A673 (cell line): ENCODE results near the gene TBX21. TPM values are rescaled to one million over a fixed set of nuclear protein-coding genes. Genes with fewer than 3 reads are reported as not detected.

Source experiments
- BruUV-seq: library from RNA; stranded (reverse); fragments of 400-500 nt; replicated peaks from 2 replicates; lab custom pipeline; 2021; lab: Mats Ljungman, UMichigan
- CTCF ChIA-PET: fragments of 300-600 bp; sonication (Branson Sonifier 250); formaldehyde crosslinking; loops from one replicate; lab custom pipeline; 2022; ENCODE audit warnings: antibody characterized with exemption; lab: Charles Lee
- POLR2A ChIA-PET: fragments of 300-600 bp; sonication (Branson Sonifier 250); formaldehyde crosslinking; loops from one replicate; lab custom pipeline; 2022; ENCODE audit warnings: antibody characterized with exemption; ENCODE audit not compliant: low non-redundant PET; lab: Charles Lee
- DNase-seq: peaks from one replicate; pipeline ENCODE4 v3.0.0-alpha.2; 2015; ENCODE audit warnings: low spot score
- H3K27ac ChIP-seq: fragments of 200-600 bp; sonication (generic); 2 replicates; pipeline ENCODE4 v1.5.1; 2016; ENCODE audit warnings: mixed run types, low read depth, mild to moderate bottlenecking, mixed read lengths, antibody characterized with exemption, low read length; ENCODE audit not compliant: poor library complexity, severe bottlenecking
- H3K27me3 ChIP-seq: fragments of 200-600 bp; sonication (generic); replicated peaks from 2 replicates; pipeline ENCODE4 v1.6.1; 2017; ENCODE audit warnings: mixed run types, low read depth, mild to moderate bottlenecking, mixed read lengths, antibody characterized with exemption, low read length; ENCODE audit not compliant: insufficient read depth, poor library complexity
- H3K36me3 ChIP-seq: fragments of 200-600 bp; sonication (generic); 2 replicates; pipeline ENCODE4 v1.6.1; 2016; ENCODE audit warnings: mixed run types, mild to moderate bottlenecking, mixed read lengths, antibody characterized with exemption, low read length; ENCODE audit not compliant: insufficient read depth, poor library complexity, severe bottlenecking
- H3K4me1 ChIP-seq: fragments of 200-600 bp; sonication (generic); 2 replicates; pipeline ENCODE4 v1.6.1; 2017; ENCODE audit warnings: mixed run types, mild to moderate bottlenecking, mixed read lengths, antibody characterized with exemption, low read length; ENCODE audit not compliant: insufficient read depth, poor library complexity, severe bottlenecking
- H3K4me3 ChIP-seq: fragments of 200-600 bp; sonication (generic); 2 replicates; pipeline ENCODE4 v1.5.1; 2016; ENCODE audit warnings: low read depth, mixed run types, mild to moderate bottlenecking, mixed read lengths, low read length; ENCODE audit not compliant: poor library complexity, severe bottlenecking
- H3K9me3 ChIP-seq: fragments of 200-600 bp; sonication (generic); 2 replicates; pipeline ENCODE4 v1.6.1; 2016; ENCODE audit warnings: mixed run types, low read depth, mild to moderate bottlenecking, mixed read lengths, antibody characterized with exemption, low read length; ENCODE audit not compliant: poor library complexity, severe bottlenecking
- CTCF ChIP-seq: fragments of 300-800, 200-600 bp; sonication (generic); conservative IDR thresholded peaks from 2 replicates; pipeline ENCODE4 v1.5.1; 2017; ENCODE audit warnings: low read depth, mild to moderate bottlenecking, antibody characterized with exemption, low read length, moderate library complexity, mixed read lengths
- EZH2 ChIP-seq: fragments of 200-600 bp; sonication (generic); IDR thresholded peaks from 2 replicates; pipeline ENCODE4 v1.6.1; 2017; ENCODE audit warnings: borderline replicate concordance, low read depth, mild to moderate bottlenecking, mixed read lengths, antibody characterized with exemption, low read length; ENCODE audit not compliant: poor library complexity, severe bottlenecking
- intact Hi-C: fragments of 100-400 bp; cut with micrococcal nuclease; formaldehyde crosslinking; loops from one replicate; pipeline ENCODE4 v1.10.0; 2022; ENCODE audit not compliant: unreplicated experiment
- total RNA-seq: library from RNA; stranded (reverse); gene quantifications from 2 replicates; pipeline ENCODE4 v1.2.3, GENCODE V29; 2021

Gene TBX21
- total RNA-seq, 1 experiment from 2014 or later = not detected

GRCh38 chr17:47711366-47712099, 21.5 kb upstream of the TBX21 start:
- H3K4me3 ChIP-seq = no peak overlapping the region
- DNase-seq = no peak
- H3K4me1 ChIP-seq = peaks cover 4% of the 10 kb centered on the region
- H3K9me3 ChIP-seq = no peaks in the 10 kb centered on the region
- intact Hi-C loops = no loop called here
- TF ChIP-seq CTCF = no peak
- TF ChIP-seq EZH2 = no peak
- CTCF ChIA-PET = no interaction called here
- H3K36me3 ChIP-seq = no peaks in the 10 kb centered on the region
- POLR2A ChIA-PET = no interaction called here
- BruUV-seq = no TSS peak
- no peak overlapping the region for H3K27ac ChIP-seq
- H3K27me3 ChIP-seq = no peaks in the 10 kb centered on the region

- Histone ChIP-seq H3K36me3 (no peaks in the 10 kb centered on the region), H3K4me3 (no peak overlapping the region), H3K27me3 (no peaks in the 10 kb centered on the region), H3K27ac (no peak overlapping the region), H3K9me3 (no peaks in the 10 kb centered on the region), H3K4me1 (no peaks in the 10 kb centered on the region)
- ChIA-PET CTCF (no interaction called here), POLR2A (no interaction called here)
- no peak for DNase-seq
- BruUV-seq = no TSS peak
- intact Hi-C loops = no loop called here
- TF ChIP-seq CTCF (no peak), EZH2 (no peak)
These were observed 20.6 kb upstream of the TBX21 start for GRCh38 chr17:47712330-47713023.

GRCh38 chr17:47713980-47714700, 18.9 kb upstream of the TBX21 start:
- no peak for TF ChIP-seq CTCF
- no peak for TF ChIP-seq EZH2
- Histone ChIP-seq H3K27ac (no peak overlapping the region), H3K36me3 (no peaks in the 10 kb centered on the region), H3K9me3 (no peaks in the 10 kb centered on the region), H3K27me3 (no peaks in the 10 kb centered on the region), H3K4me3 (no peak overlapping the region), H3K4me1 (no peaks in the 10 kb centered on the region)
- POLR2A ChIA-PET = no interaction called here
- intact Hi-C loops = no loop called here
- BruUV-seq = no TSS peak
- CTCF ChIA-PET = interaction anchor here (0.7 kb wide), 1 partner anchor 356 kb away, joined by 3 read pairs; no protein-coding TSS in a partner anchor
- no peak for DNase-seq
